GM19452 (cell line): ENCODE data around the gene MIF4GD.
"Not testable (repeated sequence)": the region's sequence is repeated elsewhere in the genome, so short reads cannot be mapped to it uniquely, and the experiment has no call there.

Experiments used
- ATAC-seq: cut with Tn5 transposase; IDR thresholded peaks from one replicate; pipeline ENCODE4 v1.9.1; 2021; ENCODE audit not compliant: unreplicated experiment

Gene MIF4GD

GRCh38 chr17:75270966-75271232, at the start of gene MIF4GD:
TSS of gene MIF4GD (minus strand) at chr17:75271231. CDS start at chr17:75270195, 1,036 bp downstream.
- ATAC-seq = peak; percentile 11

GRCh38 chr17:75319904-75320691, 49.1 kb upstream of the MIF4GD start:
- no peak for ATAC-seq

GRCh38 chr17:75318615-75319222, 47.7 kb upstream of the MIF4GD start:
- no peak for ATAC-seq

GRCh38 chr17:75318211-75318610, 47.2 kb upstream of the MIF4GD start:
- no peak for ATAC-seq

- ATAC-seq = no peak
These were observed 46.6 kb upstream of the MIF4GD start for GRCh38 chr17:75317671-75318070.

GRCh38 chr17:75316253-75316652, 45.2 kb upstream of the MIF4GD start:
- ATAC-seq = no peak

GRCh38 chr17:75315541-75316243, 44.7 kb upstream of the MIF4GD start:
- no peak for ATAC-seq

GRCh38 chr17:75313941-75314551, 43.0 kb upstream of the MIF4GD start:
- ATAC-seq = peak; percentile 59

- no peak for ATAC-seq
These were observed 38.0 kb upstream of the MIF4GD start for GRCh38 chr17:75308732-75309629.

GRCh38 chr17:75307957-75308731, 37.1 kb upstream of the MIF4GD start:
- ATAC-seq = no peak

- no peak for ATAC-seq
These were observed 30.6 kb upstream of the MIF4GD start for GRCh38 chr17:75301502-75302206.

GRCh38 chr17:75301049-75301448, 30.0 kb upstream of the MIF4GD start:
- ATAC-seq = no peak

GRCh38 chr17:75300280-75300679, 29.2 kb upstream of the MIF4GD start:
- no peak for ATAC-seq

- ATAC-seq = peak; percentile 56
These were observed 24.4 kb upstream of the MIF4GD start for GRCh38 chr17:75295201-75296158.

GRCh38 chr17:75292810-75293448, 21.9 kb upstream of the MIF4GD start:
- ATAC-seq = not testable (repeated sequence)

- ATAC-seq = peak; percentile 8
These were observed 18.9 kb upstream of the MIF4GD start for GRCh38 chr17:75289832-75290337.

- peak; percentile 89 for ATAC-seq
These were observed 18.2 kb upstream of the MIF4GD start, which contains the start of gene SLC25A19 for GRCh38 chr17:75289115-75289831. TSS of gene SLC25A19 (minus strand) at chr17:75289433. CDS start at chr17:75286764, 2,669 bp downstream.
